ENCODE data around the gene TRRAP.
A peak's percentile ranks its signal among the peaks of the same experiment; 100 is the strongest.

DNA sequence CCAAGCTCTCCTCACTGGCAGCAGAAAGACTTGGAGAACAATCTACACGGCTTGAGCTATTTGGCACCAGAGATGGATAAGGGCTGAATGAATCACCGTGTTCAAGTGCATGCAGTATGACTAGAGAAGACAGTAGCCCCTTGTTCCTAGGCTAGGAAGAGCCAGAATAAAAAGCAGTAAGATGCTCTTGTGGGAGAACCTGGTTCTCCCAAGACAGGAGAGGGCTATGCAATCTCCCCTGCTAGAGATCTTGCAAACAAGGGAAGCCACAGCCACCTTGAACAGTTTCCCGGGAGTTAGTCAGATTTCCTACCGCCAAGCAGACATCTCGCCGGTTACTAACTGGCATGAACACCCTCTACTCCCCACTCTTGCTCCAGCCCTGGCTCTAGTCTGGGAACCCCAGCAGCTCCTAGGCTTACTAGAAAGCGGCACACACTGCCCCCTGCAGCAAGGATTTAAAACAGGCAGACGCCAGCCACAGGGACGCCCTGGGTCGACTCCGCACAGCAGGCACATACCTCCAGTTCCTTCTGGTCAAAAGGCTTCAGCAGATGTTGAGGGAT lies 158.3 kb downstream of the TRRAP start:
- TF ChIP-seq, protein P1, sequence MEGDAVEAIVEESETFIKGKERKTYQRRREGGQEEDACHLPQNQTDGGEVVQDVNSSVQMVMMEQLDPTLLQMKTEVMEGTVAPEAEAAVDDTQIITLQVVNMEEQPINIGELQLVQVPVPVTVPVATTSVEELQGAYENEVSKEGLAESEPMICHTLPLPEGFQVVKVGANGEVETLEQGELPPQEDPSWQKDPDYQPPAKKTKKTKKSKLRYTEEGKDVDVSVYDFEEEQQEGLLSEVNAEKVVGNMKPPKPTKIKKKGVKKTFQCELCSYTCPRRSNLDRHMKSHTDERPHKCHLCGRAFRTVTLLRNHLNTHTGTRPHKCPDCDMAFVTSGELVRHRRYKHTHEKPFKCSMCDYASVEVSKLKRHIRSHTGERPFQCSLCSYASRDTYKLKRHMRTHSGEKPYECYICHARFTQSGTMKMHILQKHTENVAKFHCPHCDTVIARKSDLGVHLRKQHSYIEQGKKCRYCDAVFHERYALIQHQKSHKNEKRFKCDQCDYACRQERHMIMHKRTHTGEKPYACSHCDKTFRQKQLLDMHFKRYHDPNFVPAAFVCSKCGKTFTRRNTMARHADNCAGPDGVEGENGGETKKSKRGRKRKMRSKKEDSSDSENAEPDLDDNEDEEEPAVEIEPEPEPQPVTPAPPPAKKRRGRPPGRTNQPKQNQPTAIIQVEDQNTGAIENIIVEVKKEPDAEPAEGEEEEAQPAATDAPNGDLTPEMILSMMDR (IDR thresholded peaks at IDR 0.05), result peak in 1 of 7 experiments; percentile 20
- TF ChIP-seq POLR2A (IDR thresholded peaks at IDR 0.05), result no peak

All from body of pancreas (tissue), 4 donors.